Peyer's patch (tissue), 4 donors: ENCODE measurements around the gene ARSG.

Source experiments
- POLR2A ChIP-seq, 2 donors: fragments of 450-650 bp; IDR thresholded peaks; one replicate each; pipeline ENCODE4 v1.5.1; 2017; ENCODE audit warnings: antibody characterized with exemption in 2 of 2, mild to moderate bottlenecking in 2 of 2, moderate library complexity in 2 of 2
- TF ChIP-seq, protein P1 (sequence below), 6 experiments: fragments of 450-650 bp in 4 of 6; fragments of 200-600 bp in 2 of 6; sonication (generic) in 1 of 6; IDR thresholded peaks; one replicate each; pipeline ENCODE4 v1.5.1; 2017 to 2019; ENCODE audit warnings: antibody characterized with exemption in 6 of 6, mild to moderate bottlenecking in 3 of 6, moderate library complexity in 1 of 6

DNA sequence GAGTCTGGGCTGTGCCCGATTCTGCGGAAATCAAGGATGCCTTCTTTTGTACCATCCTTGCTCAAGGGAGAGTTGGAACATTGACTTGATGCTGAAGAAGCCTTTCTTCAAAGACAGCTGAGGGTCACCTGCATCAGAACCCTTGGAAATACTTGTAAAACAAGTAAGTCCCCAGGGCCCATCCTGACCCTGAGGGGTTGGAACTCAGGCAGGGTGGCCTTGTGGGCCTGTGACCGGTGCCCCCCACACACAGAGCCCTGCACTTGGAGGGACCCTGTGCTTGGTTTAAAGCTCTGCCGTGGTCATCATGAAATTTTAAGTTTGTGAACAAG is 109.1 kb downstream of the ARSG start:
- TF ChIP-seq, protein P1, sequence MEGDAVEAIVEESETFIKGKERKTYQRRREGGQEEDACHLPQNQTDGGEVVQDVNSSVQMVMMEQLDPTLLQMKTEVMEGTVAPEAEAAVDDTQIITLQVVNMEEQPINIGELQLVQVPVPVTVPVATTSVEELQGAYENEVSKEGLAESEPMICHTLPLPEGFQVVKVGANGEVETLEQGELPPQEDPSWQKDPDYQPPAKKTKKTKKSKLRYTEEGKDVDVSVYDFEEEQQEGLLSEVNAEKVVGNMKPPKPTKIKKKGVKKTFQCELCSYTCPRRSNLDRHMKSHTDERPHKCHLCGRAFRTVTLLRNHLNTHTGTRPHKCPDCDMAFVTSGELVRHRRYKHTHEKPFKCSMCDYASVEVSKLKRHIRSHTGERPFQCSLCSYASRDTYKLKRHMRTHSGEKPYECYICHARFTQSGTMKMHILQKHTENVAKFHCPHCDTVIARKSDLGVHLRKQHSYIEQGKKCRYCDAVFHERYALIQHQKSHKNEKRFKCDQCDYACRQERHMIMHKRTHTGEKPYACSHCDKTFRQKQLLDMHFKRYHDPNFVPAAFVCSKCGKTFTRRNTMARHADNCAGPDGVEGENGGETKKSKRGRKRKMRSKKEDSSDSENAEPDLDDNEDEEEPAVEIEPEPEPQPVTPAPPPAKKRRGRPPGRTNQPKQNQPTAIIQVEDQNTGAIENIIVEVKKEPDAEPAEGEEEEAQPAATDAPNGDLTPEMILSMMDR (IDR thresholded peaks at IDR 0.05), result no peak
- TF ChIP-seq POLR2A (IDR thresholded peaks at IDR 0.05), result no peak
